Left lung (tissue), 10 donors: ENCODE results near the gene GPD1L. TPM values are rescaled to one million over a fixed set of nuclear protein-coding genes. Genes with fewer than 3 reads are reported as not detected.

Experiments used
- ATAC-seq: fragments of 200-7000 bp; cut with Tn5 transposase; one replicate; pipeline ENCODE4 v1.9.1; 2020; ENCODE audit warnings: moderate library complexity
- DNase-seq, 4 donors: peaks; one replicate each; pipeline ENCODE4 v3.0.0-alpha.2; 2013 to 2020
- H3K27ac ChIP-seq, 2 donors: fragments of 200-600 bp; sonication (generic) in 1 of 2; one replicate each; pipeline versions ENCODE4 v1.5.0 to v1.8.0; 2020 to 2021
- H3K27me3 ChIP-seq, 2 donors: fragments of 200-600 bp; sonication (generic) in 1 of 2; one replicate each; pipeline versions ENCODE4 v1.5.0 to v1.8.0; 2020 to 2021
- H3K36me3 ChIP-seq, 2 donors: fragments of 200-600 bp; sonication (generic) in 1 of 2; one replicate each; pipeline versions ENCODE4 v1.5.0 to v1.8.0; 2020 to 2021
- H3K4me1 ChIP-seq, 2 donors: fragments of 200-600 bp; one replicate each; pipeline ENCODE4 v1.8.0; 2021
- H3K4me3 ChIP-seq, 2 donors: fragments of 200-600 bp; sonication (generic) in 1 of 2; one replicate each; pipeline versions ENCODE4 v1.5.0 to v1.8.0; 2020 to 2021; ENCODE audit warnings: mild to moderate bottlenecking in 1 of 2
- H3K9me3 ChIP-seq, 2 donors: fragments of 200-600 bp; sonication (generic) in 1 of 2; one replicate each; pipeline versions ENCODE4 v1.5.0 to v1.8.0; 2020 to 2021
- CTCF ChIP-seq, 2 donors: fragments of 200-600 bp; sonication (generic) in 1 of 2; IDR thresholded peaks; one replicate each; pipeline versions ENCODE4 v1.5.0 to v1.8.0; 2021; ENCODE audit warnings: antibody characterized with exemption in 2 of 2
- intact Hi-C, 2 donors: fragments of 100-400 bp; cut with DNase I; formaldehyde crosslinking; loops; one replicate each; pipeline versions ENCODE4 v1.11.2 to v1.14.2; 2022
- polyA plus RNA-seq, 6 donors: library from polyadenylated mRNA; unstranded; fragments of 120-200 nt; gene quantifications; one replicate each; pipeline ENCODE4 v1.2.1, GENCODE V29; 2013; ENCODE audit not compliant: insufficient read length in 6 of 6
- total RNA-seq, 2 donors: library from RNA; stranded (reverse); fragmentation: NEBNext Ultra II Directional; extraction: Animal tissue kit (Norgen Biotek cat#: 25700); gene quantifications; one replicate each; pipeline ENCODE4 v1.2.1, GENCODE V29; 2021
- donor health status: DM: no; HTN: yes; CAD: no.
- donor health status: DM: no; HTN: no; CAD: no.

Gene GPD1L
- total and polyA plus RNA-seq, 8 donors = 36.0 to 62.4 (median 41.9) TPM

DNA sequence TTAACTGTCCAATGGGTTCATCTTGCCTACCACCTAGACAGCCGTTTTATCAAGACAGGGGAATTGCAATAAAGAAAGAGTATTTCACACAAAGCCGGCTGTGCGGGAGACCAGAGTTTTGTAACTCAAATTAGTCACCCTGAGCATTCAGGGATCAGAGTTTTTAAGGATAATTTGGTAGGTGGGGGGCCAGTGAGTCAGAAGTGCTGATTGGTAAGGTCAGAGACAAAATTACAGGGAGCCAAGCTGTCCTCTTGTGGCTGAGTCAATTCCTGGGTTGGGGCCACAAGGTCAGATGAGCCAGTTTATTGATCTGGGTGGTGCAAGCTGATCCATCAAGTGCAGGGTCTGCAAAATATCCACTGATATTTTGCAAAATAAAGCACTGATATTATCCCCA, 29.9 kb upstream of the GPD1L start:
- no peak overlapping the region for H3K27ac ChIP-seq
- TF ChIP-seq CTCF (IDR thresholded peaks at IDR 0.05) = no peak
- intact Hi-C loops = no loop called here

GRCh38 chr3:32077260-32078084, 28.9 kb upstream of the GPD1L start:
- H3K27ac ChIP-seq = peak overlapping the region in 1 of 2 donors; percentile 59
- DNase-seq (no peak), ATAC-seq (no peak)
- H3K27me3 ChIP-seq = no peaks in the 10 kb centered on the region
- TF ChIP-seq CTCF (IDR thresholded peaks at IDR 0.05) = no peak
- H3K9me3 ChIP-seq = no peaks in the 10 kb centered on the region
- intact Hi-C loops = no loop called here
- no peaks in the 10 kb centered on the region for H3K36me3 ChIP-seq
- peaks cover 3% of the 10 kb centered on the region in 2 donors for H3K4me1 ChIP-seq
- no peak overlapping the region for H3K4me3 ChIP-seq

More for the DNA sequence above, 29.9 kb upstream of the GPD1L start:
- H3K27me3 ChIP-seq = no peaks in the 10 kb centered on the region
- no peak for DNase-seq
- H3K4me3 ChIP-seq = no peak overlapping the region
- H3K4me1 ChIP-seq = no peaks in the 10 kb centered on the region
- no peak for ATAC-seq
- H3K9me3 ChIP-seq = no peaks in the 10 kb centered on the region
- H3K36me3 ChIP-seq = no peaks in the 10 kb centered on the region

DNA sequence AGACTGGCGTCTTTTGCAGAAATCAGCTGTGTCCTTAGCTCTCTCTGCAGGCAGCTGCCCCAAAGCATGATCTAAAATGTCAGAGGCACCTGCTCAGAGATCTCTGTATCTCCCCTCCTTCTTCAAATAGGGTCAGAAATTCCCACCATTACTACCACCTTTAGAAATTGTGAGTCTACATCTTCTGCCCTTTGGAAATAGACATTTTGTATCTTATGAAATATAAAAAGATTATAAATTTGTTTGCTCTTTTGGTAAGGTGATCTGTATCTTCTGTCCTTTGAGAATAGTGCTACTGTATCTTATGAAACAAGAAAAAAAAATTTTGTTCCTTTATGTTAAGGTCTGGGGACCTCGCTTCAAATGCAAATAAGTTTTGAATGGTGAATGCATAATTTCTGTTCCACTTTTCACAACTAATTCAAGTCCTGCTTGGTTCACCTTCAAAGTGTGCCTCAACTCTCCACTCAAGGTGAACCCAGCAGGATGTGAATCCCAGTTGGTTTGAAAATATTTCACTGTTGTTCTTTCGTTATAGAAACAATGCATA, 28.3 kb upstream of the GPD1L start:
- Histone ChIP-seq H3K4me1 (peaks cover 6 to 9% of the 10 kb centered on the region in 2 donors), H3K27ac (peak overlapping the region in 1 of 2 donors; percentile 59), H3K36me3 (no peaks in the 10 kb centered on the region), H3K27me3 (no peaks in the 10 kb centered on the region), H3K4me3 (no peak overlapping the region), H3K9me3 (no peaks in the 10 kb centered on the region)
- intact Hi-C loops = no loop called here
- TF ChIP-seq CTCF (IDR thresholded peaks at IDR 0.05) = no peak
- DNase-seq = no peak
- no peak for ATAC-seq

DNA sequence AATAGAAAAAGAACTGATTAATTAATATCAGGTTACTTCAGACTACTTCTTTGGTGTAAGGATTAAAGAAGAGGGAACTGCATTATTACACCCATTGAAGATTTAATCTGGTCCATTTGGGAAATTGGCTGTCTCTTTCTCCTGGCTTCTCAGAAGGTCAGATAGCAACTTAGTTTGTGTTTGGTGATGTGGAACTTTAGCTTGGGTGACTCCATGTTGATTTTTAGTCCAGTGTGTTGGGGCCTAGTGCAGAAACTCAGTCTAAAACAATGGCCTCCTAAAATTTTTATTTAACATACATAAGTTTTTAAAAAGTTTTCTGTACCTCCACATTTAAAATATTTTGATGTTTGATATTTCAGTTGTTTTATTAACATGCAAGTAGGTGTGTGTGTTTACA, 27.6 kb upstream of the GPD1L start:
- ATAC-seq (no peak), DNase-seq (no peak)
- no peak for TF ChIP-seq CTCF (IDR thresholded peaks at IDR 0.05)
- Histone ChIP-seq H3K27ac (peak overlapping the region in 1 of 2 donors; percentile 59), H3K4me3 (no peak overlapping the region), H3K27me3 (no peaks in the 10 kb centered on the region), H3K4me1 (peaks cover 6 to 9% of the 10 kb centered on the region in 2 donors), H3K36me3 (no peaks in the 10 kb centered on the region), H3K9me3 (no peaks in the 10 kb centered on the region)
- intact Hi-C loops = no loop called here

DNA sequence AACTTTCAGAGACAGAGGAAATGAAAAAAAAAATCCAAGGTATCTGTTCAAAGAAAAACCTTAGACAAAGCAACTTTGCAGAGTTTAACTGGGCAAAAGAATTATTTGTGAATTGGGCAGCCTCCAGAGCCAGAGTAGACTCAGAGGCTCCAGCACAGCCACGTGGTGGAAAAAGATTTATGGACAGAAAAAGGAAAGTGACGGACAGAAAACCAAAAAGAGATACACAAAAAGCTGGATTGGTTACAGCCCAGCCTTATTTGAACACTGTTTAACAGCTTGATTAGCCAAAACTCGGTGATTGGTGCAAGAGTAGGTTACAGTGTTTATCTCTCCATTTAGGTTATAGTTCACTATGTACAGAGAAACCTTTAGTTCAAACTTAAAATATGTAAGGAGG, 23.7 kb upstream of the GPD1L start:
- H3K4me3 ChIP-seq = no peak overlapping the region
- intact Hi-C loops = no loop called here
- H3K27me3 ChIP-seq = no peaks in the 10 kb centered on the region
- ATAC-seq = peak; percentile 23
- no peak for TF ChIP-seq CTCF (IDR thresholded peaks at IDR 0.05)
- peaks cover 6 to 9% of the 10 kb centered on the region in 2 donors for H3K4me1 ChIP-seq
- H3K36me3 ChIP-seq = no peaks in the 10 kb centered on the region
- no peak overlapping the region for H3K27ac ChIP-seq
- peaks cover 0 to 3% of the 10 kb centered on the region in 2 donors for H3K9me3 ChIP-seq
- peak in 2 of 4 donors; percentile 8 to 14 for DNase-seq
